HG03108 (cell line): ENCODE data around the gene TTC34.
"Not testable (repeated sequence)": the region's sequence is repeated elsewhere in the genome, so short reads cannot be mapped to it uniquely, and the experiment has no call there.

Experiments
- ATAC-seq: cut with Tn5 transposase; IDR thresholded peaks from one replicate; pipeline ENCODE4 v1.9.1; 2021; ENCODE audit warnings: moderate library complexity; ENCODE audit not compliant: unreplicated experiment

The TTC34 gene

DNA sequence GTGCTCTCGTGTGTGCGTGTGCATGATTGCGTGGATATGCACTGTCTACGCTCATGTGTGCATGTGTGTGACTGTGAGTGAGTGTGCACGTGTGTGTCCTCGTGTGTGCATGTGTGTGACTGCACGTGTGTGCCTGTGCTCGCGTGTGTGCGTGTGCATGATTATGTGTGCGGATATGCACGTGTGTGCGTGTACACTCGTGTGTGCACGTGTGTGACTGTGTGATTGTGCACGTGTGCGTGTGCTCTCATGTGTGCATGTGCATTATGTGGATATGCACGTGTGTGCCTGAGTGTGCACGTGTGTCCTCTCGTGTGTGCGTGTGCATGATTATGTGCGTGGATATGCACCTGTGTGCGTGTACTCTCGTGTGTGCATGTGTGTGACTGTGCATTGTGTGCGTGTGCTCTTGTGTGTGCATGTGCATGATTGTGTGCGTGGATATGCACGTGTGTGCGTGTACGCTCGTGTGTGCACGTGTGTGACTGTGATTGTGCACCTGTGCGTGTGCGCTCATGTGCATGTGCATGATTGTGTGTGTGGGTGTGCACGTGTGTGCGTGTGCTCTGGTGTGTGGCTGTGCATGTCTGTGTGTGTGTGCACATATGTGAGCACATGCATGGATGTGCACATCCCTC lies 170.9 kb downstream of the TTC34 start:
- no peak for ATAC-seq

DNA sequence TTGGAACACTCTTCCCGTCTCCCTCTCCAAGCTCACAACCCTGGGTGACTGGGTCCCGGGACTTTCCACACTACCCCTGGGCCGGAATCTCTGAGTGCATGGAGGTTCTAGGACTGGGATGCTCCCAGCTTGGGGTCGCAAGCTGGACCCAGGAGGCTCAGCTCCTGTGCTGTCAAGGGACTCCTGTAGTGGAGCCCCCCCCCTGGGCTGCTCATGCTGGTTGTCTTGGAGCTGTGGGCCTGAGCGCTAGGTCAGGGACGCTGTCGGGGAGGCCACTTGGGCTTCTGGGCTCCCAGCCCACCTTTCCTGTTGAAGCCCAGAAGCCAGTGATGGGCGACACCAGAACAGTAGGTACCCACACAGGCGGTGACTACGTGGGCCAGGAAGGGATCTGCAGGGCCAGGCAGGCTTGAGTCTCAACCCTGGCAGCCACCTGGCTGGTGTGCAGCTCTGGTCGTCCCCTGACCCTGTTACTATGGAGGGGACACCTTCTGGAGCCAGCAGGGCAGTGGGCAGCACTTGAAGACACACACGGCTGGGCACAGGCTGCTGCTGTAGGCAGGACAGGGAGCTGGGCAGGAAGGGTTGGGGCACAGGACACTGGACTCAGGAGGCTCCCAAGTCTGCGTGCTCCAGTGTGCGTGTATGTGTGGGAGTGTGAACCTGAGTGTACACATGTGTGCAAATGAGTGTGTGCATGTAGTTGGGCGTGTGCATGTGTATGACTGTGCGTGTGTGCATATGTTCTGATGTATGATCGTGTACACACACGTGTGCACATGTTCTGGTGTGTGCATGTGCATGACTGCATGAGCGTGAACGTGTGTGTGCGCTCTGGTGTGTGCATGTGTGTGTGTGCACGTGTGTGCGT lies 171.6 kb downstream of the TTC34 start:
- ATAC-seq, result no peak

DNA sequence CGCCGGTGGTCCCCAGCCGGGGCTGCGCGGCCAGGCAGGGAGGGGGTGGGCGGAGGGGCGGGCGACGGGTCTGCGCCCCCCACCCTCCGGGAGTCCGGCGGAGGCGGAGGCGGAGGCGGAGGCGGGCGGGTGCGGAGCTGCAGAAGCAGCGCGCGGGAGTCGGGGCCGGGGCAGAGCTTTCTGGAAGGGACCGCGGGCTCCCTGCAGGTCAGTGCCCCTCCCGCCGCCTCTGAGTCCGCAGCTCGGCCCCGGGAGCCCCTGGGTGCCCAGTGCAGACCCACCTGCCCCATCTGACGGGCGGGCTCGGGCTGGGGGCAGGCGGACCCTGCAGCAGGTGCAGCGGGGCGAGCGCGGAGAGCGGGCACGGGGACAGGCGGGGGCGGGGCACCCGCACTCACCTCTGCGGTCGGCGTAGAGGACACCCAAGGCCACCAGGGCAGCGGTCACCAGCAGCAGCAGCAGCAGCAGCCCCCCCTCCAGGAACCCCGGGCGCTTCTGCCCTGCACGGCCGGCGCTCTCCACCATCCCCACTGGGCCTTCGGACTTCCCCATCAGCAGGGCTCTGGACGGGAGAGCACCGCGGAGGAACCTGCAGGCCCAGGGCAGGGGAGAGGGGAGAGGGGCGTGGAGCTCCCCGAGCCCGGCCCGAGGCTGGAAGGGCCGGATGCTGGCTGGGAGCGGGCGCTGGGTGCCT lies 172.4 kb downstream of the TTC34 start:
- ATAC-seq, result no peak

DNA sequence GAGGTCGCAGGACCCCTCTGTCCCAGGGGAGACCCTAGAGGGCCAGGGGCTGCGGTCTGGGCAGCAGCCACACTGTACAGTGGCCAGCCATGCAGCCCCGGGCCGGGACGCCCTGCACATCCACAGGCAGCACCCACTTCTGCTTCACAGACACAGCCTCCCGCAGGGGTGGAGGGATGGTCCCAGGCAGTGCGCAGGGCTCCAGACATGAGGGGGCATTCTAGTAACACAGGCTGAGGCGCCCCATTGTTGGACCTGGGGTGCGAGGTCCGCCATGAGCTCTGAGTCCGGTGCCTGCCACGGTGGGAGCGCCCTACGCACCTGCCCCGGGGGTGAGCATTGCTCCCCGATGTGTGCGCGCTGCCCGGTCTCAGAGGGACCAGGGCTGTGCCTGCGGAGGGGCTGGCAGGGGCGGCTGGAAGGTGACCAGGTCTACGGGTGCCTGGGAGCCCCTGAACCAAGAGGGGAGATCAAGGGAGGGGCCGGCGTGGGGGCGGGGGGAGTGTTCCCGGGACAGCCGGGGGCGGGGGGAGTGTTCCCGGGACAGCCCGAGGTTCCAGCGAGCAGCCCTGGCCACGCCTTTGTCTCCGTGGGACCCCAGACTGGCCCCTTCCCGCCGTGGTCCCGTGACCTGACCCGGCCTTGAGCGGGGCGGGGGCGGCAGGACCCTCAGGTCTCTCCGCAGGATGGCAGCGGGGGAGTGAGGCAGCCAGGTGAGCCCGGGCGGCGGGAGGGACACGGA lies 173.1 kb downstream of the TTC34 start:
- ATAC-seq, result no peak

DNA sequence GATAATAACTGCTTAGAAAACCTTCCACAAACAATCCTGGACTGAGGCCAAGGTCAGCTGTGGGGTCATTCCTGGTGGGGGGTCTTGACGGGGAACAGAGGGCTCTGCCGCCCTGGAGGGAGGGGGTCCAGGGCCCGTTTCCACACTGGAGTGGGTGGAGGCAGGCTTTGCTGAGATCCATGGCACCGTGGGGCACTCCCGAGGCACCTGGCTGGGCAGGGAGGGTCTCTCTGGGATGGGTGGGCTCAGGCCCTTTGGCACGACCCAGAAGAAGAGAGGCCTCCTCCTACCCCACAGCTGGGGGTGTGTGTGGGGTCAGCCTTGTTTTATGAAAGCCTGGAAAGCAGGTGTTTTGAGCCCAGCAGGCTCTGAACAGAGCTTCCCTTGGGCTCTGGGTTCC lies 173.7 kb downstream of the TTC34 start:
- ATAC-seq, result no peak

DNA sequence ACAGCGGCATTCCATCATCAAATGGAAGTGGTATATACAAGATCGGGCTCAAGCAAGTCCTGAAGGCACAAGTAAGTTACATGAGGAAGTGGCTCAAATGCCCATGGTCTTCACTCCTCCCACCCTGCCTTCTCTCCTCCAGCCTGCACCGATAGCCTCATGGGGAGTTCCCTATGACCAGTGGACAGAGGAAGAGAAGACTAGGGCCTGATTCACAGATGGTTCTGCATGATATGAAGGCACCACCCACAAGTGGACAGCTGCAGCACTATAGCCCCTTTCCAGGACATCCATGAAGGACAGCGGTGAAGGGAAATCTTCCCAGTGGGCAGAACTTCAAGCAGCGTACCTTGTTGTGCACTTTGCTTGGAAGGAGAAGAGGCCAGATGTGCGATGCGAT lies 175.7 kb downstream of the TTC34 start:
- not testable (repeated sequence) for ATAC-seq

DNA sequence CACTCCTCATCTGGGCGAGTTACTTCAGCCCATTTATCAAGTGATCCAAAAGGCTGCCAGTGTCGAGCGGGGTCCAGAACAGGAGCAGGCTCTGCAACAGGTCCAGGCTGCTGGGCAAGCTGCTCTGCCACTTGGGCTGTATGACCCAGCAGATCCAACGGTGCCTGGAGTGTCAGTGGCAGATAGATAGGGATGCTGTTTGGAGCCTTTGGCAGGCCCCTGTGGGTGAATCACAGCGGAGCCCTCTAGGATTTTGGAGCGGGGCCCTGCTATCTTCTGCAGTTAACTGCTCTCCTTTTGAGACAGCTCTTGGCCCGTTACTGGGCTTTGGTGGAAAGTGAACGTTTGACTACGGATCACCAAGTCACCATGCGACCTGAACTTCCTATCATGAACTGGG lies 176.2 kb downstream of the TTC34 start:
- no peak for ATAC-seq

DNA sequence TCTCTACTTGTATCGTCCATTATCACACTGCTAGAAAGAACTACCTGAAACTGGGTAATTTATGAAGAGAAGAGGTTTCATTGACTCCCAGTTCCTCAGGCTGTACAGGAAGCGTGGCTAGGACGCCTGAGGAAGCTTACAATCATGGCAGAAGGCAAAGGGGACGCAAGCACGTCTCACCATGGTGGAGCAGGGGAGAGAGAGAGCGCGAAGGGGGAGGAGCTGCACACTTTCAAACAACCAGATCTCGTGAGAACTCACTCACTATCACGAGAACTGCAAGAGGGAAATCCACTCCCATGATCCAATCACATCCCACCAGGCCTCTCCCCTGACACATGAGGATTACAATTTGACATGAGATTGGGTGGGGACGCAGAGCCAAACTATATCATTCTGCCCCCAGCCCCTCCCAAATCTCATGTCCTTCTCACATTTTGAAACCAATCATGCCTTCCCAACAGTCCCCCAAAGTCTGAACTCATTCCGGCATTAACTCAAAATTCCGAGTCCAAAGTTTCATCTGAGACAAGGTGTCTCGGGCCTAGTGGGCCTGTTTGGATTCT lies 176.7 kb downstream of the TTC34 start:
- ATAC-seq, result no peak

DNA sequence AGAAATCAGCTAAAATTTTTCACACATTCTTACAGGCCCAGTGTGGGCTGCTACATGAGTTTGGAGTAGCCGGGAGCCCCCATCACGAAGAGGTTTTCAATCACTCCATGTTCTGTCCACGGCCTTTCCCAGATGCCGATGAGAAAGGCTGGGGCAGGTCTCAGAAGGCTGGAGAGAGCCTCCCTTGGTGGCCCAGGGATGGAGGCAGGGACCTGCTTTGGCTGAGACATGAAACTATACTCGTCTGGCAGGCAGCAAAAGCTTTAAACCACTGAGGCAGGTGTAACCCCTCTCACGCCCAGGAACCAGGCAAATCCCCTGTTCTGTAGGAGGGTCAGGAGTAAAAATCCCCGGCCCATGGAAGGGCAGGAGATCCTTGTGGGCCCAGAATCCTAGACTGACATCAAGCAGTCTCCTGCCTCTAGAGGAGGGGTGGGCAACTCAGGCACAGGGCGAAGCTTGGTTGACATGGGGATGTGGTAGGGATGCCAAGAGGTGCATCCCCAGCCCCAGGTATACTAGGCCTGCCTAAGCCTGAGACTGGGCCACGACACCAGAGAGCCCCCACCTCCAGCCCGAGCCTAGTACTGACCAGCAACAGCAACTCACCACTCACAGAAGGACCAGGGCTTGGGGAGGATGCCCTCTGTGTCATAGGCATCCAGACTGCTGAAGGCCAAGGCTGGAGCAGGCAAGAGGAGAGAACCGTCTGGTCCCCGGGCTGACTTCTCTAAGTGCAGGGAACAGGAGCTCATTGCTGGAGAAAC lies 177.7 kb downstream of the TTC34 start:
- ATAC-seq, result no peak

DNA sequence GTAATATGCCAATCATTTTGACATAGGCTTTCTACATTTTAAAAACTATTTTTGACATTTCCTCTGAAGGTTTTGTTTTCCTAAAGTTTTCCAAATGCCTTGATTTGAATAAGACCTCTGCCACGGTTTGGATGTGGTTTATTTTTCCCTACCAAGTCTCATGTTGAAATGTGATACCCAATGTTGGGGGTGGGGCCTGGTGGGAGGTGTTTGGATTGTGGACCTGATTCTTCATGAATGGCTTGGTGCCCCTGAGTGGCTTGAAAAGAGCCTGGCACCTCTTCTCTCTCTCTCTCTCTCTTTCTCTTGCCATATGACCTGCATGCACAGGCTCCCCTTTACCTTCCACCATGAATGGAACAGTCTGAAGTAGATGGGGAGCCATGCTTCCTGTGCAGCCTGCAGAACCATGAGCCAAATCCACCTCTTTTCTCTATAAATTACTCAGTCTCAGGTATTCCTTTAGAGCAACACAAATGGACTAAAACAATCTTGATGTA lies 183.5 kb downstream of the TTC34 start:
- ATAC-seq, result no peak

DNA sequence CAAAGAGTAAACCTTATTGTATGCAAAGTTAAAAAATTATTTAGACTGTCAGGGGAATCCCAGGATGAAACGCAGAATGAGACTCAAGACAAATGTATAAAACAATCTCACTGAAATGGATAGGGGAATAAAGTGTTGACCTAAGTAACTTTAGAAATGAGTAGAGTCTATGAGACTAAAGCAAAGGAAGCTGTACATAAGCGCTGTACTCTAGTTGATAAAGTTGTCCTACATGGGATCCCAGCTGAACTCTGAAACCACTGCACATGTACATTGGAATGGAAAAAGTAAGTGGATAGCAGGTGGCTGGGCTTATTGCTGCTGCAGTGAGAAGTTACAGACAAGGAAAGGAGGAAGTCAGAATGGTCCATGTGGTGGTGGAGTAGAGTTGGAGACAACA lies 187.3 kb downstream of the TTC34 start:
- ATAC-seq, result no peak

DNA sequence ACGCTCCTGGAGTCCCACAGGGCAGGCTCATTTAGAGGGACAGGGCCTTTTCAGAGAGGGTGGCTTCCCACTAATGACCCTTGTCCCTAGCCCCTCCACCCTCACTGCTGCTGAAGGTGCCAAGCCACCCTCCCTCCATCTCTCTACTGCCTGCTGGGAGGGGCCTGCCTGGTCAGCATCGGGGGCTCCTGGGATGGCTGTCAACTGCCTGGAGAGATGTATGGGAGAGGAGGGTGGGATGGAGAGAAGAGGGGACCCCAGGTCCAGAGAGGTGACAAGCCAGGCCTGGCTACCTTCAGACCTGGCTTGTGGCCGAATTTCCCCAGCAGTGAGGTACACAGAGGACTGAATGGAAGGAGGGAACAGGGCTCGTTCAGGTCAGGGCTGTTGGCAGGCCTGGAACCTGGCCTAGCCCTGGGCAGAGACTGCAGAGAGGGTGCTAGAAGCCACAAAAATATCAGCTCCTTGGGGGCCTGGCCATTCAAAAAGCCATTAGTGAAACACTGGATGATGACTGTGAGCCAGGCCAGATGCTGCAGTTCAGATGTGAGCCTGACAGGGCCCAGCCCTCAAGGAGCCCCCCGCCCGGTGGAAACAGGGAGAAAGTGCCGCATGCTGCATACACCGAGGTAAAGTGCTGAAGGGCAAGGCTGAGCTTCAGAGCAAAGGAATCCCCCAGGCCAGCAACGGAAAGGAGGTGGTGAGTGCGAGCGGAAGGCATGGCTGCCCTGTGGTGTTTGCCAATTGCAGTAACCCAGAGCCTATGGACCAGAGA lies 188.7 kb downstream of the TTC34 start:
- ATAC-seq, result no peak

DNA sequence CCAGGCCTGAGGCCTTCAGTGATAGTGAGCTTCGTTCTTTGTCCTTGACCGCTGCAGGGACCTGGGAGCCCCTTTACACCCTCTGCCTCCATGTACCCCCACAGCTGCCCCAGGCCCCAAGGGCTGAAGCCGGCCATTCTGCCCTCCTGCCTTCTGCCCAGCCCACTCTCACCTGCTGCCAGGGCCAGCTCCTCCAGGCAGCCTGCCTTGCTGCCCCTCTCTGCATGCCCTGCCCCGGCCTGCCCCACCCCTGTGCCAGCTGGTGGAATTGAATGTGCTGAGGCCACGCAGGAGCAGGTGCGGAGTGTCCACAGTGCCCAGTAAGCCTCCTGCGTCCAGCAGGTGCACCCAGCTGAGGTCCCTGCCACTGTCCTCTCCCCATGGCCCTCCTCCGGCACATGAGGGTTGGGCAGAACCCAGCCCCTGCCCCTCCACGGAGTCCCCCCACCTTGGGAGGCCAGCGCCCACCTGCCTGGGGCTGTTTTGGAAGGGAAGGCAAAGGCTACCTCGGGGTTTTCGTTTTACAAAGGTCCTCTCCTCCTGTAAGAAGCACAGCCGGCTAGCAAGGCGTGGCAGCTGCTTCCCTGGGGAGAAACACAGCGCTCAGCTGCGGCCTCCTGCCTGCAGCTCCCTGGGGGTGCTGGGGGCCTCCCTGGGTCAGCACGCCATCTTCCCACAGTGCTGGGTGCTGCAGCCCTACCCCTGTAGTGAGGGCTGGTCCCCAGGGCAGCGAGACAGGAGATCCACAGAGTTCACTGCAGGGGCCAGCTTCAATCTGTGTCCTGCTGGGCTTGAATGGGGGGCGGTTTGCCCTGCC lies 189.7 kb downstream of the TTC34 start:
- ATAC-seq, result no peak

DNA sequence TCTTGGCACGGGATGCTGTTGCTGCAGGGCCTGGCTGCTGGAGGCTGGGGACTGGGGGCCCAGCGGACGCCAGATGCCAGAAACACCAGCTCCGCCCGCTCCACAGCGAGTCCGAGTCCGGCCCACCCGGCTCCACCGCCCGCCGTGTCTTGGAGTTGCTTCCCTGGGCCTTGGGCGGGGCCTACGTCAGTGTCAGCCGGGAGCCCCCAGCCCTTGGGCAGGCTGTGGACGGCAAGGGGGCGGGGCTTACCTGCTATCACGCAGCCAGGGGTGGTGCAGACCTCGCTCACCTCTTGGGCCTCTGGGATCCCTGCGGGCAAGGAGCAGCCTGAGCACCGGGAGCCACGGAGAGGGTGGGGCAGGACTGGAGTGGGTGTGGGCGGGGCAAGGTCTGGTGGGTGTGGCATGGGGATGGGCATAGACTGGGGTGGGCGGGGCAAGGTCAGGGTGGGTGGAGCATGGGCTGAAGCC lies 190.4 kb downstream of the TTC34 start:
- no peak for ATAC-seq

DNA sequence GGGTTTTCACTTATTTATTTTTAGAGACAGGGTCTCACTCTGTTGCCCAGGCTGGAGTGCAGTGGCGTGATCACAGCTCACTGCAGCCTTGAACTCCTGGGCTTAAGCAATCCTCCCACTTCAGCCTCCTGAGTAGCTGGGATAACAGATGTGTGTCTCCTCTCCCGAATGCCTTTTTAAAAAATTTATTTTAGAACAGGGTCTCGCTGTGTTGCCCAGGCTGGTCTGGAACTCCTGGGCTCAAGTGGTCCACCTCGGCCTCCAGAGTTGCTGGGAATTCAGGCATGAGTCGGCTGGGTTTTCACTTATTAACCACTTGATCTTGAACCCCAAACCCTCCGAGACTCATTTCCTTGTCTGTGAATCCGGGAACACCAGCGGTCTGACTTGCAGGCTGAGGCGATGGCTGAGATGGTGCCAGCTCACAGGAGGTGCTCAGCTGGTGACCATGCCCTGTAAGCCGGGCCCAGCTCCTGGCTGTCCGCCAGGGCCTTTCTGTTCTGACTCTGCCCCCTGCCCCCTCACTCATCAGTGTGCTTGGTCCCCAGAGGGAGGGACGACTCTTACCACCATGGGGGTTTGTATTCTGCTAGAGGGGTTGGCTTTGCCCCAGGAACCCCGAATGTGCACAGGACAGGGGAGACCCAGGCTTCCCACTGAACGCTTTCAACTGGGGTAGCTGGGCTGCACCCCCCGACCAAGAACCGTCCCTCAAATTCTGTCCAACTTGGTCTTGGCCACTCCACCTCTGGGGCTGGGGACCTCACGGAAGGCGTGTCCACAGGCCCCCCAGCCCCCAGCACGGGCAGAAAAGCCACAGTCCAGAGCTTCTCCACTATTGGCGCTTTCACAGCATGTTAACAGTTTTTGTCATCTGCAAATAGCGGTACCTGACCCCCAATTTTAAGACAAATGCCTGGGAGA lies 191.2 kb downstream of the TTC34 start:
- ATAC-seq, result no peak

DNA sequence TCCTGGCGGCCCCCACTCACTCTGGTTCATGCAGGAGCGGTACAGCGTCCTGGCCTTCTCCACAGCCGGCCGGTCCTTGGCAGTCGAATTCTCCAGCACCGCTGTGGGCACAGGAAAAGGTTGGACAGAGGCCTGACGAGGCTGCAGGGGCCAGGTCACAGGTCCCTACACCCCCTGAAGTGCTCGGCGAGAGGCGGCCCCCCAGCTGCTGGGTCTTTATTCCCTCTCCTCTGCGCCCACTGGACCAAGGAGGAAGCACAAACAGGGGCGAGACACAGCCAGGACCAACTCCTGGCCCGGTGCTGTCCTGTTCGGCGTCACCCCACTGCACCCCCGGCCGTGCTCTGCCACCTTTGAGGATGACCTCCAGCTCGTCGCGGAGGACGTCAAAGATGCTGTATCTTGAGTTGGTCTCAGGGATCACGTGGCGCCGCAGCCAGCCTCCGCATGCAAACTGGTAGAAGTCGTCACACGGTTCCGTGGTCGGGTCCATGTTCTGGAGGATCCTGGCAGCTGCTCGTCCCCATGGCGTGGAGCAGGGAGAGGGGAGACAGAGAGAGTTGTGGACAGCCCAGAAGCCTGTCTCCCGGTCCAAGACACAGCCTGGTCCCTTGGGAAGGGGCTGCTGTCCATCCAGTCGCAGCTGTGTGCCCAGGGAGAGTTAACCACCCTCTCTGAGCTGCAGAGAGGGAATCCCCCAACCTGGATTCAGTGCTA lies 192.0 kb downstream of the TTC34 start:
- ATAC-seq, result no peak
